ENCODE measurements around the gene ZNF827. TPM values are rescaled to one million over a fixed set of nuclear protein-coding genes. Genes with fewer than 3 reads are reported as not detected.

ZNF827 gene
- total RNA-seq, 1 donor from 2014 or later: 19.0 TPM

DNA sequence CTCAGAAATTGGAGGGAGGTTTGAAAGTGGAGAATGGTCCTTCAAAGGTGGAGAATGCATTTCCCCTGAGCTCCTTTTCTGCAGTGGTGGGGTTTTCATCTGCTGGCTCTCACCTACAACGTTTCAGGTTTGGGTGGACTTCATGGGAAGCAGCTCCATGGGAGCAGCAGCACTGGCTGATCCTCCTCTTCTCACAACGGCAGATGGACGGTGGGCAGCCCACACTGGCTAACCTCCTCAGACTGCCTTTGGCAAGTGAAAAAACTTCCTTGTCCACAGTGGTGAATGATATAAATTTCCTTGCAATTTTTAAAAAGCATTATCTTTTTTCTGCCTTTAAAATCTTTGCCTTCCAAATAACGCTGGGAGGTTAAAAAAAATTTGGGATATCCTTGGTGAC is 93.5 kb downstream of the ZNF827 start:
- DNase-seq: no peak
- intact Hi-C loops (cut with micrococcal nuclease): no loop called here

GRCh38 chr4:145843639-145844038 is 95.0 kb downstream of the ZNF827 start:
- TF ChIP-seq CTCF (IDR thresholded peaks at IDR 0.05; ENCODE audit: borderline replicate concordance): no peak
- intact Hi-C loops (cut with micrococcal nuclease): no loop called here
- no peak overlapping the region for H3K27ac ChIP-seq (replicated peaks)

More for the DNA sequence above, 93.5 kb downstream of the ZNF827 start:
- Histone ChIP-seq H3K36me3 (peaks cover 11% of the 10 kb centered on the region), H3K27ac (replicated peaks) (no peak overlapping the region), H3K4me1 (peaks cover 15% of the 10 kb centered on the region), H3K4me3 (no peak overlapping the region), H3K27me3 (ENCODE audit: low read depth) (no peaks in the 10 kb centered on the region), H3K9me3 (replicated peaks) (no peaks in the 10 kb centered on the region)
- TF ChIP-seq CTCF (IDR thresholded peaks at IDR 0.05; ENCODE audit: borderline replicate concordance): no peak

GRCh38 chr4:145843148-145843547 is 95.5 kb downstream of the ZNF827 start:
- no peak overlapping the region for H3K4me3 ChIP-seq
- peaks cover 15% of the 10 kb centered on the region for H3K4me1 ChIP-seq
- H3K9me3 ChIP-seq (replicated peaks): no peaks in the 10 kb centered on the region
- intact Hi-C loops (cut with micrococcal nuclease): no loop called here
- TF ChIP-seq CTCF (IDR thresholded peaks at IDR 0.05; ENCODE audit: borderline replicate concordance): no peak
- H3K27me3 ChIP-seq (ENCODE audit: low read depth): no peaks in the 10 kb centered on the region
- DNase-seq: no peak
- H3K36me3 ChIP-seq: peaks cover 11% of the 10 kb centered on the region
- H3K27ac ChIP-seq (replicated peaks): no peak overlapping the region

More at GRCh38 chr4:145843639-145844038, 95.0 kb downstream of the ZNF827 start:
- no peaks in the 10 kb centered on the region for H3K9me3 ChIP-seq (replicated peaks)
- H3K27me3 ChIP-seq (ENCODE audit: low read depth): no peaks in the 10 kb centered on the region
- peaks cover 11% of the 10 kb centered on the region for H3K36me3 ChIP-seq
- H3K4me3 ChIP-seq: no peak overlapping the region
- peaks cover 15% of the 10 kb centered on the region for H3K4me1 ChIP-seq
- DNase-seq: no peak

DNA sequence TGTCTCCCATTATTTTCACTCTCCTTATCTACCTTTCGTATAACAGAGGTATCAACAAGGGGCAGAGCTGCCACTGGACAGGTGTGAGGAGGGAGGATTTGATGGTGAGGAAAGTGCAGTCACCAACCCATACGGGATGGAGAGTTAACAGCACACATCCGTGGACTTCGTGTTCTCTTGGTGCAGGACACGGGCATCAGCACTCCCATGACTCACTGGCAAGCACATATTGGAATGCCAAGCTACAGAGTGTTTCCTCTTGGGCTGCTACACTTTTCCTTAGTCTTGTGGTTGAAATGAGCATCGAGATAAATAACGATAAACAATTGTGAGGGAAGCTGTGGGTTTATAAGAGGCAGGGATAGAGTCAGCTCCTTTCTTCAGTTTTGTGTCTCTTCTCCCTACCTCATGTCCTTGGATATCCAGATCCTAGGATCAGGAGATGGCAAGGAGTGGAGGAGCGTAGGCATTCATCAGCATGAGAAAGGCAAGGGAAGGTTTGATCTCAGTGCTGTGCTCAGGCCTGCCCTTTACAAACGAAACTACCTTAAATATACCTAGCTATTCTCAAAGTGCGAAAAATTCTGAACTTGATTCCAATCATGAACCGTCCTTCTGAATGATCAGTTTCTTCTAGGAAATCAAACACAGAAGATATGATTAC is 96.3 kb downstream of the ZNF827 start:
- Histone ChIP-seq H3K27me3 (ENCODE audit: low read depth) (no peaks in the 10 kb centered on the region), H3K36me3 (peaks cover 11% of the 10 kb centered on the region), H3K4me3 (no peak overlapping the region), H3K9me3 (replicated peaks) (no peaks in the 10 kb centered on the region), H3K4me1 (peaks cover 15% of the 10 kb centered on the region), H3K27ac (replicated peaks) (no peak overlapping the region)
- no peak for DNase-seq
- intact Hi-C loops (cut with micrococcal nuclease): no loop called here
- no peak for TF ChIP-seq CTCF (IDR thresholded peaks at IDR 0.05; ENCODE audit: borderline replicate concordance)

- no peak overlapping the region for H3K4me3 ChIP-seq
- intact Hi-C loops (cut with micrococcal nuclease): no loop called here
- no peak for DNase-seq
Measured at GRCh38 chr4:145840801-145841200, 97.8 kb downstream of the ZNF827 start.

More at GRCh38 chr4:145840801-145841200, 97.8 kb downstream of the ZNF827 start:
- Histone ChIP-seq H3K9me3 (replicated peaks) (no peaks in the 10 kb centered on the region), H3K27ac (replicated peaks) (no peak overlapping the region), H3K36me3 (peaks cover 11% of the 10 kb centered on the region), H3K27me3 (ENCODE audit: low read depth) (no peaks in the 10 kb centered on the region), H3K4me1 (peaks cover 15% of the 10 kb centered on the region)
- no peak for TF ChIP-seq CTCF (IDR thresholded peaks at IDR 0.05; ENCODE audit: borderline replicate concordance)
